ENCODE measurements around the gene KIF19. TPM values are rescaled to one million over a fixed set of nuclear protein-coding genes. Genes with fewer than 3 reads are reported as not detected.

KIF19 gene
- total and polyA plus RNA-seq, 2 of the 4 experiments (the other 2 are of a cell fraction): not detected

DNA sequence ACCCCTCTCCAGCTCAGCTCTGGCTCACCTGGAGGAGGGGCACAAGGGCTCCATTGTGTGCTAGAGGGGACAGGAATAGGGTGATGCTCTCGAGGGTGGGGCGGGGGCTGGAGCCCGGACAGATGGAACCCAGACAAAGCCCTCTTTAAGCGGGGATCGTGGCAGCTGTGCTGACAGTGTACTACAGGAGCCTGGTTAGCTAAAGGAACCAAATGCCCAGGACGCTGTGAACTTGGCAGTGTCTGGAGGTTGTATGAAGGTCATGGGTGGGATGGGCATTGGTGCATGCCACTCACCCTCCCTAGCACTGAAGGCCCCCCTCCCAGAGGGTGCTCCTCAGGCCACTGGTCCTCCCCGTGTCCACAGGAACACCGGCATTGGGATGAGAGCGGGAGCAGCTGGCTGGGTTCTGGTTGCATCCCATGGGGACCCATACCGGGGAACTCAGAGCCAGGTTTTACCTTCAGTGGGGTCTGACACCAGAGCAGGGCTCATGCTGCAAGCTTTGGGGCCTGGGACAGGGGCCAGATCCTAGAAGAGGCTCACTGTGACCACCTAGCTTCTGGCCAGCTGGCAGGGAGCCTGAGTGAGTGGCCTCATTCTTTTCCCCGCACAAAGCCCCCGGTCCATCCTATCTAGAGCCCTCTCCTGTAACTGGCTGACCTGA lies 11.9 kb downstream of the KIF19 start:
- H4K91ac ChIP-seq (ENCODE audit: insufficient read depth, low read depth, low read length): no peak overlapping the region
- H2BK120ac ChIP-seq (ENCODE audit: low read depth, low read length): no peak overlapping the region
- H3K9me1 ChIP-seq (ENCODE audit: insufficient read depth, low read length): no peaks in the 10 kb centered on the region
- H3K9me3 ChIP-seq (ENCODE audit: control insufficient read depth, insufficient read depth, low read length): no peaks in the 10 kb centered on the region
- H2BK15ac ChIP-seq (ENCODE audit: low read depth, low read length): no peak overlapping the region
- no peaks in the 10 kb centered on the region for H3K36me3 ChIP-seq (ENCODE audit: control insufficient read depth, insufficient read depth, low read length)
- no peaks in the 10 kb centered on the region for H4K20me1 ChIP-seq (ENCODE audit: insufficient read depth, low read length)
- ATAC-seq (ENCODE audit: low read depth) (no peak), DNase-seq (no peak)
- H2BK20ac ChIP-seq (ENCODE audit: low read depth, low read length): no peak overlapping the region
- H3K27me3 ChIP-seq (ENCODE audit: control insufficient read depth, insufficient read depth, low read length): no peaks in the 10 kb centered on the region
- H3K4me1 ChIP-seq (ENCODE audit: control insufficient read depth, insufficient read depth, low read length): no peaks in the 10 kb centered on the region
- no peak overlapping the region for H2BK5ac ChIP-seq (ENCODE audit: low read depth, low read length, poor library complexity, severe bottlenecking)
- no peak overlapping the region for H3K9ac ChIP-seq (ENCODE audit: low read depth, low read length)
- TF ChIP-seq BHLHE40 (IDR thresholded peaks at IDR 0.05; ENCODE audit: low read depth, low read length) (no peak), FOS (IDR thresholded peaks at IDR 0.05; ENCODE audit: low read depth, low read length) (no peak), RFX5 (IDR thresholded peaks at IDR 0.05; ENCODE audit: low read depth, low read length) (no peak), RCOR1 (IDR thresholded peaks at IDR 0.05; ENCODE audit: insufficient replicate concordance, low read length) (no peak), POLR2A (IDR thresholded peaks at IDR 0.05; ENCODE audit: low read depth, low read length) (no peak), SMC3 (IDR thresholded peaks at IDR 0.05; ENCODE audit: low read depth, low read length) (no peak), RAD21 (IDR thresholded peaks at IDR 0.05; ENCODE audit: low read length) (no peak), MAFK (IDR thresholded peaks at IDR 0.05; ENCODE audit: low read depth, low read length) (no peak), CEBPB (IDR thresholded peaks at IDR 0.05; ENCODE audit: low read depth, low read length) (no peak)
- TF ChIP-seq, protein P1, sequence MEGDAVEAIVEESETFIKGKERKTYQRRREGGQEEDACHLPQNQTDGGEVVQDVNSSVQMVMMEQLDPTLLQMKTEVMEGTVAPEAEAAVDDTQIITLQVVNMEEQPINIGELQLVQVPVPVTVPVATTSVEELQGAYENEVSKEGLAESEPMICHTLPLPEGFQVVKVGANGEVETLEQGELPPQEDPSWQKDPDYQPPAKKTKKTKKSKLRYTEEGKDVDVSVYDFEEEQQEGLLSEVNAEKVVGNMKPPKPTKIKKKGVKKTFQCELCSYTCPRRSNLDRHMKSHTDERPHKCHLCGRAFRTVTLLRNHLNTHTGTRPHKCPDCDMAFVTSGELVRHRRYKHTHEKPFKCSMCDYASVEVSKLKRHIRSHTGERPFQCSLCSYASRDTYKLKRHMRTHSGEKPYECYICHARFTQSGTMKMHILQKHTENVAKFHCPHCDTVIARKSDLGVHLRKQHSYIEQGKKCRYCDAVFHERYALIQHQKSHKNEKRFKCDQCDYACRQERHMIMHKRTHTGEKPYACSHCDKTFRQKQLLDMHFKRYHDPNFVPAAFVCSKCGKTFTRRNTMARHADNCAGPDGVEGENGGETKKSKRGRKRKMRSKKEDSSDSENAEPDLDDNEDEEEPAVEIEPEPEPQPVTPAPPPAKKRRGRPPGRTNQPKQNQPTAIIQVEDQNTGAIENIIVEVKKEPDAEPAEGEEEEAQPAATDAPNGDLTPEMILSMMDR (conservative IDR thresholded peaks at IDR 0.05; ENCODE audit: low read depth, low read length): no peak
- TF ChIP-seq, protein P2, sequence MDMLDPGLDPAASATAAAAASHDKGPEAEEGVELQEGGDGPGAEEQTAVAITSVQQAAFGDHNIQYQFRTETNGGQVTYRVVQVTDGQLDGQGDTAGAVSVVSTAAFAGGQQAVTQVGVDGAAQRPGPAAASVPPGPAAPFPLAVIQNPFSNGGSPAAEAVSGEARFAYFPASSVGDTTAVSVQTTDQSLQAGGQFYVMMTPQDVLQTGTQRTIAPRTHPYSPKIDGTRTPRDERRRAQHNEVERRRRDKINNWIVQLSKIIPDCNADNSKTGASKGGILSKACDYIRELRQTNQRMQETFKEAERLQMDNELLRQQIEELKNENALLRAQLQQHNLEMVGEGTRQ (IDR thresholded peaks at IDR 0.05; ENCODE audit: low read depth, low read length): no peak
- no peak overlapping the region for H3K4me2 ChIP-seq (ENCODE audit: low read depth, low read length)
- H3K56ac ChIP-seq (ENCODE audit: extremely low read depth, insufficient read depth, low read length): no peak overlapping the region
- no peak overlapping the region for H4K5ac ChIP-seq (ENCODE audit: low read depth, low read length)
- WGBS, 2 experiments (ENCODE audit: extremely low coverage in 2 of 2, insufficient read length in 1 of 2): 45% methylated on average over 4 of the region's 12 CpGs; no CpG with 5 or more reads in 1 of the 2 experiments
- intact Hi-C loops (cut with micrococcal nuclease): no loop called here
- ChIA-PET CTCF (interaction anchor here (0.5 kb wide), 1 partner anchor 119 kb away, joined by 4 read pairs; no protein-coding TSS in a partner anchor), POLR2A (ENCODE audit: unreplicated experiment) (no interaction called here)
- no peaks in the 10 kb centered on the region for H3K79me1 ChIP-seq (ENCODE audit: low read depth in 1 of 2, low read length in 2 of 2)
- H3K14ac ChIP-seq (replicated peaks; ENCODE audit: low read depth, low read length): no peak overlapping the region
- H3K4ac ChIP-seq (ENCODE audit: low read depth, low read length): no peak overlapping the region
- no peak overlapping the region for H3K23ac ChIP-seq (ENCODE audit: low read depth, low read length)
- H2AK5ac ChIP-seq (ENCODE audit: low read depth, low read length): no peak overlapping the region
- H3K18ac ChIP-seq (ENCODE audit: low read depth, low read length): no peak overlapping the region
- H2AK9ac ChIP-seq (replicated peaks; ENCODE audit: low read depth, low read length, poor library complexity): no peak overlapping the region
- H2AFZ ChIP-seq (replicated peaks; ENCODE audit: low read length, poor library complexity): no peak overlapping the region
- no peak overlapping the region for H4K8ac ChIP-seq (ENCODE audit: low read depth in 2 of 2, low read length in 2 of 2)
- no TSS peak for BruUV-seq (replicated peaks)
- in situ Hi-C loops (cut with MboI; ENCODE audit: low sequenced_read_pairs): no loop called here
- H3K4me3 ChIP-seq (ENCODE audit: insufficient read depth, low read depth, low read length): no peak overlapping the region
- H3K27ac ChIP-seq (ENCODE audit: insufficient read depth, low read length): no peak overlapping the region
- dilution Hi-C loops (cut with HindIII; ENCODE audit: low sequenced_read_pairs, unreplicated experiment): no loop called here
